Activated T-cell treated with anti-CD3 and anti-CD28 coated beads, Interleukin-2, amount 50 U/mL, for 24 hours (primary cell): ENCODE data around the gene TSSK6.

Source experiments
- DNase-seq: peaks from one replicate; pipeline ENCODE4 v3.0.0-alpha.2; 2020
- H3K27ac Mint-ChIP-seq: 2 replicates; pipeline ENCODE4 v1.8.0; 2020; ENCODE audit warnings: mild to moderate bottlenecking, mixed read lengths
- H3K27me3 Mint-ChIP-seq: 2 replicates; pipeline ENCODE4 v1.8.0; 2020; ENCODE audit warnings: mixed read lengths
- H3K36me3 Mint-ChIP-seq: 2 replicates; pipeline ENCODE4 v1.8.0; 2020; ENCODE audit warnings: low read depth, mixed read lengths
- H3K4me1 Mint-ChIP-seq: 2 replicates; pipeline ENCODE4 v1.8.0; 2020; ENCODE audit warnings: low read depth, mixed read lengths
- H3K4me3 Mint-ChIP-seq: 2 replicates; pipeline ENCODE4 v1.8.0; 2020; ENCODE audit warnings: mild to moderate bottlenecking, moderate library complexity, mixed read lengths
- H3K9me3 Mint-ChIP-seq: 2 replicates; pipeline ENCODE4 v1.8.0; 2020; ENCODE audit warnings: mixed read lengths

Gene TSSK6

GRCh38 chr19:19508217-19508616, 7.1 kb downstream of the TSSK6 start:
- Mint-ChIP-seq H3K4me3 (no peak overlapping the region), H3K4me1 (peaks cover 1% of the 10 kb centered on the region), H3K27ac (peak overlapping the region; percentile 15), H3K27me3 (no peaks in the 10 kb centered on the region), H3K36me3 (peaks cover 48% of the 10 kb centered on the region), H3K9me3 (no peaks in the 10 kb centered on the region)
- DNase-seq, result no peak

- H3K27ac Mint-ChIP-seq, result no peak overlapping the region
- H3K4me3 Mint-ChIP-seq, result no peak overlapping the region
- H3K36me3 Mint-ChIP-seq, result peaks cover 57% of the 10 kb centered on the region
- peaks cover 1% of the 10 kb centered on the region for H3K4me1 Mint-ChIP-seq
- DNase-seq, result no peak
- no peaks in the 10 kb centered on the region for H3K9me3 Mint-ChIP-seq
- no peaks in the 10 kb centered on the region for H3K27me3 Mint-ChIP-seq
Measured at GRCh38 chr19:19507354-19507753, 8.0 kb downstream of the TSSK6 start.

- no peaks in the 10 kb centered on the region for H3K9me3 Mint-ChIP-seq
- no peak overlapping the region for H3K27ac Mint-ChIP-seq
- no peak for DNase-seq
- no peaks in the 10 kb centered on the region for H3K4me1 Mint-ChIP-seq
- H3K36me3 Mint-ChIP-seq, result peaks cover 64% of the 10 kb centered on the region
- no peak overlapping the region for H3K4me3 Mint-ChIP-seq
- H3K27me3 Mint-ChIP-seq, result no peaks in the 10 kb centered on the region
Measured at GRCh38 chr19:19506592-19506991, 8.8 kb downstream of the TSSK6 start.

GRCh38 chr19:19505669-19506326, 9.6 kb downstream of the TSSK6 start:
- Mint-ChIP-seq H3K4me1 (no peaks in the 10 kb centered on the region), H3K36me3 (peaks cover 72% of the 10 kb centered on the region), H3K4me3 (no peak overlapping the region), H3K27me3 (no peaks in the 10 kb centered on the region), H3K9me3 (no peaks in the 10 kb centered on the region), H3K27ac (peak overlapping the region; percentile 50)
- DNase-seq, result no peak

- Mint-ChIP-seq H3K36me3 (peaks cover 79% of the 10 kb centered on the region), H3K4me1 (no peaks in the 10 kb centered on the region)
Measured at GRCh38 chr19:19504754-19505668, 10.3 kb downstream of the TSSK6 start.

GRCh38 chr19:19502808-19503602, 12.3 kb downstream of the TSSK6 start:
- Mint-ChIP-seq H3K27ac (peak overlapping the region; percentile 58), H3K4me1 (no peaks in the 10 kb centered on the region), H3K9me3 (no peaks in the 10 kb centered on the region), H3K36me3 (peaks cover 97% of the 10 kb centered on the region), H3K4me3 (no peak overlapping the region), H3K27me3 (no peaks in the 10 kb centered on the region)
- no peak for DNase-seq

More at GRCh38 chr19:19504754-19505668, 10.3 kb downstream of the TSSK6 start:
- H3K9me3 Mint-ChIP-seq, result no peaks in the 10 kb centered on the region
- no peak for DNase-seq
- no peak overlapping the region for H3K4me3 Mint-ChIP-seq
- H3K27me3 Mint-ChIP-seq, result no peaks in the 10 kb centered on the region
- H3K27ac Mint-ChIP-seq, result peak overlapping the region; percentile 50

GRCh38 chr19:19502281-19502680, 13.1 kb downstream of the TSSK6 start:
- Mint-ChIP-seq H3K4me1 (no peaks in the 10 kb centered on the region), H3K4me3 (no peak overlapping the region), H3K27ac (peak overlapping the region; percentile 37), H3K36me3 (peaks cover 96% of the 10 kb centered on the region), H3K27me3 (no peaks in the 10 kb centered on the region), H3K9me3 (no peaks in the 10 kb centered on the region)
- DNase-seq, result no peak

- Mint-ChIP-seq H3K36me3 (peaks cover 97% of the 10 kb centered on the region), H3K4me3 (no peak overlapping the region), H3K27me3 (no peaks in the 10 kb centered on the region), H3K4me1 (no peaks in the 10 kb centered on the region), H3K9me3 (no peaks in the 10 kb centered on the region), H3K27ac (no peak overlapping the region)
- DNase-seq, result no peak
Measured at GRCh38 chr19:19501798-19502197, 13.6 kb downstream of the TSSK6 start.

- no peak for DNase-seq
- Mint-ChIP-seq H3K27me3 (no peaks in the 10 kb centered on the region), H3K4me3 (no peak overlapping the region), H3K36me3 (peaks cover 97% of the 10 kb centered on the region), H3K4me1 (no peaks in the 10 kb centered on the region), H3K27ac (no peak overlapping the region), H3K9me3 (no peaks in the 10 kb centered on the region)
Measured at GRCh38 chr19:19500975-19501644, 14.2 kb downstream of the TSSK6 start.

GRCh38 chr19:19499272-19499995, 15.9 kb downstream of the TSSK6 start:
- Mint-ChIP-seq H3K27ac (peak overlapping the region; percentile 63), H3K4me1 (peaks cover 1% of the 10 kb centered on the region), H3K27me3 (no peaks in the 10 kb centered on the region), H3K36me3 (peaks cover 97% of the 10 kb centered on the region), H3K9me3 (no peaks in the 10 kb centered on the region), H3K4me3 (no peak overlapping the region)
- DNase-seq, result no peak

GRCh38 chr19:19498255-19498991, 16.9 kb downstream of the TSSK6 start:
- Mint-ChIP-seq H3K9me3 (no peaks in the 10 kb centered on the region), H3K27me3 (no peaks in the 10 kb centered on the region), H3K27ac (peak overlapping the region; percentile 63), H3K36me3 (peaks cover 96% of the 10 kb centered on the region), H3K4me1 (peaks cover 5% of the 10 kb centered on the region), H3K4me3 (no peak overlapping the region)
- no peak for DNase-seq

GRCh38 chr19:19495614-19496603, 19.4 kb downstream of the TSSK6 start:
- no peak overlapping the region for H3K4me3 Mint-ChIP-seq
- DNase-seq, result no peak
- H3K27me3 Mint-ChIP-seq, result no peaks in the 10 kb centered on the region
- H3K4me1 Mint-ChIP-seq, result peaks cover 6% of the 10 kb centered on the region
- H3K36me3 Mint-ChIP-seq, result peaks cover 96% of the 10 kb centered on the region
- peak overlapping the region; percentile 63 for H3K27ac Mint-ChIP-seq
- no peaks in the 10 kb centered on the region for H3K9me3 Mint-ChIP-seq
